Renal cortex interstitium (tissue), 15 donors: Measurements from ENCODE around the gene GSAP. TPM values are rescaled to one million over a fixed set of nuclear protein-coding genes. Genes with fewer than 3 reads are reported as not detected.
A peak's percentile ranks its signal among the peaks of the same experiment; 100 is the strongest.
"Not testable (repeated sequence)": the region's sequence is repeated elsewhere in the genome, so short reads cannot be mapped to it uniquely, and the experiment has no call there.

Source experiments
- DNase-seq, 11 donors: peaks; one replicate each; pipeline ENCODE4 v3.0.0-alpha.2; 2013; ENCODE audit warnings: low read depth in 9 of 11, low spot score in 4 of 11; ENCODE audit errors: extremely low read depth in 1 of 11
- long read RNA-seq, 16 experiments: transcript quantifications; one replicate each; lab custom pipeline, GENCODE V29; 2026
- polyA plus RNA-seq, 3 donors: library from polyadenylated mRNA; unstranded; fragments of 120-200 nt; gene quantifications; one replicate each; pipeline ENCODE4 v1.2.1, GENCODE V29; 2013; ENCODE audit not compliant: insufficient read length in 3 of 3

GSAP gene
- polyA plus RNA-seq, result 10 to 100 TPM in 2 of 3 donors, 1 to 10 TPM in 1; 9.0 to 16.1 (median 12.7) TPM
- long read RNA-seq, donor 1, result 0 reads
- long read RNA-seq, donor 2, result 0 reads
- long read RNA-seq, donor 3, partial matches to known transcripts, result 0 of 1 reads
- long read RNA-seq, donor 3, other reads (novel, unspliced or antisense), result 0 of 1 reads
- long read RNA-seq, donor 4, partial matches to known transcripts, result 0 of 1 reads
- long read RNA-seq, donor 4, other reads (novel, unspliced or antisense), result 0 of 1 reads
- long read RNA-seq, donor 5, result 0 reads
- long read RNA-seq, donor 6, result 0 reads
- long read RNA-seq, donor 7, partial matches to known transcripts, result 0 of 1 reads
- long read RNA-seq, donor 7, other reads (novel, unspliced or antisense), result 0 of 1 reads
- long read RNA-seq, donor 8, result 0 reads
- long read RNA-seq, donor 9, result 0 reads
- long read RNA-seq, donor 10, partial matches to known transcripts, result 0 of 1 reads
- long read RNA-seq, donor 10, other reads (novel, unspliced or antisense), result 0 of 1 reads
- long read RNA-seq, donor 11, partial matches to known transcripts, result 0 of 1 reads
- long read RNA-seq, donor 11, other reads (novel, unspliced or antisense), result 0 of 1 reads
- long read RNA-seq, donor 12, partial matches to known transcripts, result 0 of 1 reads
- long read RNA-seq, donor 12, other reads (novel, unspliced or antisense), result 0 of 1 reads
- long read RNA-seq, donor 13, result 0 reads
- long read RNA-seq, donor 14, result 0 reads
- long read RNA-seq, donor 15, partial matches to known transcripts, result 0 of 1 reads
- long read RNA-seq, donor 15, other reads (novel, unspliced or antisense), result 0 of 1 reads
- long read RNA-seq, donor 16, result 0 reads

GRCh38 chr7:77415823-77416620 lies at the start of gene GSAP:
GSAP (minus strand) TSS chr7:77416349; CDS start chr7:77416321, 28 bp downstream.
- peak in 3 of 11 donors; percentile 27 to 40 (median 36) for DNase-seq

DNA sequence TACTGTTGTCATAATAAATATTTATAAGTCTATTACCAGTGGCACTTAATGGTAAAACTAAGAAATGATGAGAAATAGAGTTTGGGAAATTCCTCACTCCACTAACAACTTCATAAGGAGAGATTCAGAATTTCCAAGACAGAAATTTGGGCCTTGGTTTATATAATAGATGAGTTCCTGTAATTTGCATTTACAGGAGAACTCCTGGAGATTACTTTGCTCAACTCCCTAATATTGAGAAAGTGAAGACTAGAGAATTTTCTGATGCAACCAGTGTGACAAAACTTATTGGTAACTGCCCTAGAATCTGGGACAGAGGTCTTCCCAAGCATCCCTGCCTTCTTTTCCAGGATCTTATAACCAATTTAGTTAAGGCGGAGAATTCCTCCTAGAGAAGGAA lies 49.1 kb upstream of the GSAP start:
- DNase-seq, result no peak

DNA sequence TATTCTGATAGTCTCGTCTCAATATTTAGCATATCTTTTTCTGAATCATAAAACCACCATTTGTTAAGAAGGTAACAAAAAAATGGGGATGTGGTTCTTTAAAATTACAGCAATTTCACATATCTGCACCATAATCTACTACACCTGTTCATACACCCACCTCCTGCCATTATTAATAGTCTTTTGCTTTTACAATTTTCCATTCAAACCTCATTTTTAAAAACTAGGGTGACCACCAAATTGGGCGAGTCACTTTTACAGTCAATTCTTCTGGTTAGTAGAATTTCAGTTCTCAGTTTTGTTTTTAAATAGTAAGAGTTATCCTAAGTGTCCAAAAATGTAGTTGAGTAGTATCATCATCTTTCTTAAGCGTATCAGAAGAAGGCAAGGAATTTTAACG lies 48.4 kb upstream of the GSAP start:
- DNase-seq, result no peak

DNA sequence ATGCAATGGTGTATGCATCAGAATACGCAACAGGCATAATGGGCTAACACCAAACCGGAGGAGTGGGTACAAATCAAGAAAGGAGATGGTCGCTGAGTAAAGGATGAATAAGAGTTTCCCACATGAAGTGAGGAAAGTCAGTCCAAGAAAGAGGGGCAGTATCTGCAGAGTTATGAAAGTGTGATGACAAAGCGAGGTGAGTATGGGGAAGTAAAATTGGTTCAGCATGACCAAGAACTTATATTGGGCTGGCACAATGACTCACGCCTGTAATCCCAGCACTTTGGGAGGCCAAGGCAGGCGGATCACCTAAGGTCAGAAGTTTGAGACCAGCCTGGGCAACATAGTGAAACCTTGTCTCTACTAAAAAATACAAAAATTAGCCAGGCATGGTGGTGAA lies 47.5 kb upstream of the GSAP start:
- not testable (repeated sequence) for DNase-seq

DNA sequence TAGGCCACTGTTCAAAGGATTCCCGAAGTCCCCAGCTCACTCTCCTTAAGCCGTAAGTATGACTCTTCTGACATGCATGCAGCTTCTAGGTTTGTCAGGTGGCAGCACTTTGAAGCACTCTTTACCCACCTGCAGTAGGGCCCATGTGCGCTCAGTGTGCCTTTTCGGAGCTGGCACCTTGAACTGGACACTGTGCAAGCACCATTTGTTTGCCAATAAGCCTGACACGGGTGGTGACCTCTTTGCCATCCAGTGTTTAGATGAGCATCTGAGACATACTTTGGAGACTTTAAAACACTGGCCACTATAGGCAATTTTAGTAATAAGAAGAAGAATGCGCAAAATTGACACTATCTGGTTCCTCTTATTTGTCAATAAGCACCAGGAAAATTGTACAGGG lies 45.7 kb upstream of the GSAP start:
- no peak for DNase-seq

DNA sequence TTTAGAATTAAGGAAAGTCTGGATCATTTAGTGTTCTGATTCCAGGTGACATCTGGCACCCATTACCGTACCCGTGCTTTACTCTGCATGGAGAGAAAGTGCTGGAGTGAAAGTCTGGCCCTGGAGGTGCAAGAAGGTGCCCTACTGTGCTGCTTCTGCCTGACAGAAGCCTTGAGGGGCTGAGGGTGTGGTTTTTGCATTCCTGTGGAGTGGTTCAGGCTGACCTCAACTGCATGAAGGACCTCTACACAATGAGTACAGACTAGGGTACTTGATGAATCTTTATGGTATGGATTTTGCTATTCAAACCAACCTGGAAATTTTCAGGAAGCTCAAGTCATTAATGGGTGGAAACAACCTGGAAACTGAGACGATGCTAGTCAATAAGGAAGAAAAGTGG lies 45.1 kb upstream of the GSAP start:
- DNase-seq, result no peak

DNA sequence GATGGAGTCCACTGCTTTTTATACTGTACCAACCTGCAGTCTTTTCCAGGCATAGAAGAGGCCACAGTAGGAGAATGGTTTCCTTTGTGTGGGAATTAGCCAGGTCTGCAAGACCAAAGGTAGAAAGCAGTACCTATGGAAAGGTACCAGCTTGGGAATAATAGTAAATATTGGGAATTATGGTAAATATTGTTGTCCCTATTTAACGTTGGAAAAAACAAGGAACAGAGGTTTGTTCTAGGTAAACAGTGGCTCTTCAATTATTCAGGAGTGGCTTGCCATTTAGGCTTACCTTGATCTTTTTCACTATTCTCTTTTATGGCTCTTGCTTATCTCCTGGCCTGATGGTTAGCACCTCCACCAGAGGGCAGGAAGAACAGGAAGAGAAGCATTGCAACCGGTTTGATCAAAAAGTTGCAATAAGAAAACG lies 43.9 kb upstream of the GSAP start:
- DNase-seq, result no peak

- DNase-seq, result no peak
Measured at GRCh38 chr7:77459311-77459726, 43.2 kb upstream of the GSAP start.

DNA sequence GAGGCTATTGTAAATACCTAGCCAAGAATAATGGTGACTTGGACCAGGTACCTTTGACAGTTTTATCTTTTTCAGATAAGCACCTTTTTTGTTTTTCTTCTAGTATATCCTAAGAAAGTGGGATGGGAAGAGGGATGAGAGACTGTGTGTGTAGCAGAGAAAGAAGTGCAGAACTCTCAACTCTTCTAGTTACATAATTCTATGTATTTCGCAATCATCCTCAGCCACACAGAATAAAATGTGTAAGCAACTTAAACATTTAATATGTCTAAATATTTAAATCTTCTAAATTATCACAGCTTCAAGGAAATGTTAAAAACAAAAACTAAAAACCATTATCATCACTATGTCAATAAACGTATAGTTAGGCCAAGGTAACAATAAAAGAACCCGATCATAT lies 42.6 kb upstream of the GSAP start:
- no peak for DNase-seq

DNA sequence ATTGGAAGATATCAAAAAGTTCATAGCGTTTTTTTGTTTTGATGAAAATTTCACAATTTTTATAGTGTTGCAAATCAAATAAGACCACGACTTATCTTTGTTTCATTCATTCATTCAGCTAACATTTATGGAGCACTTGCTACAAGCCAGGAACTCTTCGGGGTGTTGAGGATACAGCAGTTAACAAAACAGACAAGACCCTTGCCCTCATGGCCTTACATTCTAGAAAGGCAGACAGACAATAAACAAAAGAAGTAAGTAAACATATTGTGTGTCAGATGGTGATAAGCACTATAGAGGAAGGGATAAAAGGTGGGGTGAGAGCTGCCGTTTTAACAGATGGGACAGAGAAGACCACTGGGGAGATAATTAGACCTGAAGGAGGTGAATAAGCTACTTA lies 41.6 kb upstream of the GSAP start:
- no peak for DNase-seq

- DNase-seq, result no peak
Measured at GRCh38 chr7:77456696-77457095, 40.5 kb upstream of the GSAP start.

- no peak for DNase-seq
Measured at GRCh38 chr7:77455321-77455720, 39.2 kb upstream of the GSAP start.

GRCh38 chr7:77454802-77455201 lies 38.7 kb upstream of the GSAP start:
- no peak for DNase-seq

DNA sequence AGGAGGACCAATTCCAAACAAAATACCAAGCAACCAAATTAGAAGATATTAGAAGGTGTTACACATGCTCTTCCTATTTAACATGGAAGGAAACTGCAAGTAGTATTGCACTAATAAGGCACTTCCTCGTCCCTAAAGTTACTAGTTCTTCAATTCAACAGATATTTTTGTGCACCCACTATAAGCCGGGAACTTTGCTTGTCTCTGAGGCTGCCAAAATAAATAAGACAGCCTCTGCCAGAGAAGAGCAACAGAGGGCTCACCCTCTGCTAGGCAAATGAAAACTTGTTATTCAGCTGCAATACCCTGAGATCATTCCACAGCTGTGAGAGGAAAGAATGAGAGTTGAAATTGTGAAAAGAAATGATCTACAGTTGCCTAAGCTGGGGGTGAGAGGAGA lies 37.4 kb upstream of the GSAP start:
- DNase-seq, result no peak

DNA sequence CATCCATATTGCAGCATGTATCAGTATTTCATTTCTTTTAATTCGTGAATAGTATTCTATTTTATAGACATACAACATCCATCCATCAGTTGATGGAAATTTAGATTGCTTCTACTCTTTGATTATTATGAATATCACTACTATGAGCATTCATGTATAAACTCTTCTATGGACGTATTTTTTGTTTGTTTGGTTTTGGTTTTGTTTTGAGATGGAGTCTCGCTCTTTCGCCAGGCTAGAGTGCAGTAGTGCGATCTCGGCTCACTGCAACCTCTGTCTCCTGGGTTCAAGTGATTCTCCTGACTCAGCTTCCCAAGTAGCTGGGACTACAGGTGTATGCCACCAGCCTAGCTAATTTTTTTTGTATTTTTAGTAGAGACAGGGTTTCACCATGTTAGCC lies 35.8 kb upstream of the GSAP start:
- not testable (repeated sequence) for DNase-seq

DNA sequence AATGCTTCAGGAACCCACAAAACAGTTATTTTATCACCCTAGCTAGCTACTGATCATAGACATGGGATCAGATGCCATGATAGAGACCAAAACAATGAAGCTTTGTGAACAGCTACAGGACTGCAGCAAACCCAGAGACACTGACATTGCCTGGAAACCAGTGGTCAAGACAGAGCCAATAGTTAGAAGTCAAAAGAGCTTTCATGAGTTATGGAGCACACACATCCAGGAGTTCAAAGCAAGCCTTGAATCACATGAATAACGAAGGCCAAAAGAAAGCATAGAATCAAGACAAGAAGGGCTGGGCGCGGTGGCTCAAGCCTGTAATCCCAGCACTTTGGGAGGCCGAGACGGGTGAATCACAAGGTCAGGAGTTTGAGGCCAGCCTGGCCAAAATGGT lies 34.5 kb upstream of the GSAP start:
- no peak for DNase-seq

DNA sequence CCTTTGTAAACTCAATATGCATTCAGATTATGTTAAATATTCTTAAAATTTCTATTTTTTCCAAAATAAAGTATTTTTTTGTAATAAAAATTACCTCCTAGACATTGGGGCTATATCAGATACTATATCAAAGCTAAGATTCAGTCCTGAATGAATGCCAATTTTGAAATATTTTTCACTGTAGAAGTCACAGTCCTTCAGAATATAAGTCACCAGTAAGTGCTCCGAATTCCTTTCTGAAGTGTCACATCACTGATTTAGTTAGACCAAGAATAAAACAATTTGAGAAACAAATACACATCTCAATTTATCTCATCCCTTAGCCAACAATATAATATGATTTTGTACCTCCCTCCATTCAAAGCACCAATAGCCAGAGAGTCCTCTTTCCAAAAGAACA lies 33.9 kb upstream of the GSAP start:
- DNase-seq, result no peak

- DNase-seq, result no peak
Measured at GRCh38 chr7:77447616-77448015, 31.5 kb upstream of the GSAP start.

DNA sequence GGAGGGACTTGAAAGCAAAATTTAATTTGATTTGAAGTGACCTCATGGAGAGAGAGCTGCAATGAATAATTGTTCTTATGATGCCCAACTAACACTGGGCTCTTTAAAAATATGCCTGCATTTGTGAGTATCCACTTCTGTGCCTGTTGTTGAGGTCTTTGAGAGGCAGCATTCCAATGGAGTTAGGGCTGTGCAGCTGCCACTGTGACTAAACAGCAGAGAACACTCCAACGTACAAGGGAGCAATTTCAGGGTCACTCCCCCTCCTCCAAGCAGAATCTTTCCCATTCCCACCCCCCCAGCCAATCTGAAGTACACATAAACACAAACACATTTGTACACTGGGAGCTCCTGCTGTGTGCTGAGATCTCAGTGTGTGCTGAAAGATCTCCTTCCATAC lies 28.0 kb upstream of the GSAP start:
- no peak for DNase-seq

DNA sequence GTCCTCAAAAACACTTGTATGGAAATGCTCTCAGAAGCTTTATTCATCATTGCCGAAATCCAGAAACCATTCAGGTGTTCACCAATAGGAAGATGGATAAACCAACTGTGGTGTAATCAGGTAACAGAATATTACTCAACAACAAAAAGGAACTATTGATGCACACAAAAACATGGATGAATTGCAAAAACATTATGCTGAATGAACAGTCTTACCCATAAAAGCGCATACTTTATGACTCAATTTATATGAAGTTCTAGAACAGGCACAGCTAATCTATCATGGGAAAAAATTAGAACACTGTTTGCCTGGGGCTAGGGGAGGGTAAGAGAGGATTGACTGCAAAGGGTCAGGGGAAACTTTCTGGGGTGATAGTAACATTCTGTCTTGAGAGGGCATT lies 26.9 kb upstream of the GSAP start:
- no peak for DNase-seq
